ENCODE measurements around the gene CRACDL. TPM values are rescaled to one million over a fixed set of nuclear protein-coding genes. Genes with fewer than 3 reads are reported as not detected.
"Not testable (repeated sequence)": the region's sequence is repeated elsewhere in the genome, so short reads cannot be mapped to it uniquely, and the experiment has no call there.

The CRACDL gene
- total RNA-seq, 1 donor: 1.6 TPM

GRCh38 chr2:98893911-98894321, 42.1 kb downstream of the CRACDL start:
- H3K27me3 ChIP-seq (ENCODE audit: insufficient read depth, low read length): no peaks in the 10 kb centered on the region
- H3K4me3 ChIP-seq (ENCODE audit: low read length): no peak overlapping the region
- H3K4me1 ChIP-seq (ENCODE audit: insufficient read depth, low read length): no peaks in the 10 kb centered on the region
- H3K9me3 ChIP-seq (ENCODE audit: low read depth, low read length): no peaks in the 10 kb centered on the region

DNA sequence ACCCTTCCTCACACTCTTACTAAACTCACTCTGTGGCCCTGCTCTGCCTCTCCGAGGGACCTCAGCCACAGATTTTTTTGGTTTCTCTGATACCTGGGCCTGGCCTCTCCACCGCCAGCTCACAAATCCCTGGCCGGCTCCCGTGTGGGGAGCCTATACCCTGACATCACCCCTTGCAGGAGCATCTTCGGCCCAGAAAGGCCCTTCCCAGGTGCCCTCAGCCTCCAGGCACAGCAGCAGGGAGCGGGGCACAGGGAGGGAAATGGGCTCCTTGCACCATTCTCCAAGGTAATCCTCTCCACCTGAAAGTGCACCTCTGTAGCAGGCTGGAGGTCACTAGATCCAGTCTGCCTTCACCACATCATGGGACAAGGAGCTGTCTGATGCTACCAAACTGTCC, 43.2 kb downstream of the CRACDL start:
- Histone ChIP-seq H3K4me3 (ENCODE audit: low read length) (no peak overlapping the region), H3K9me3 (ENCODE audit: low read depth, low read length) (no peaks in the 10 kb centered on the region), H3K27me3 (ENCODE audit: insufficient read depth, low read length) (no peaks in the 10 kb centered on the region), H3K4me1 (ENCODE audit: insufficient read depth, low read length) (no peaks in the 10 kb centered on the region)

- no peak overlapping the region for H3K4me3 ChIP-seq (ENCODE audit: low read length)
- no peaks in the 10 kb centered on the region for H3K27me3 ChIP-seq (ENCODE audit: insufficient read depth, low read length)
- no peaks in the 10 kb centered on the region for H3K4me1 ChIP-seq (ENCODE audit: insufficient read depth, low read length)
- H3K9me3 ChIP-seq (ENCODE audit: low read depth, low read length): peaks cover 13% of the 10 kb centered on the region
Measured at GRCh38 chr2:98891591-98891990, 44.4 kb downstream of the CRACDL start.

DNA sequence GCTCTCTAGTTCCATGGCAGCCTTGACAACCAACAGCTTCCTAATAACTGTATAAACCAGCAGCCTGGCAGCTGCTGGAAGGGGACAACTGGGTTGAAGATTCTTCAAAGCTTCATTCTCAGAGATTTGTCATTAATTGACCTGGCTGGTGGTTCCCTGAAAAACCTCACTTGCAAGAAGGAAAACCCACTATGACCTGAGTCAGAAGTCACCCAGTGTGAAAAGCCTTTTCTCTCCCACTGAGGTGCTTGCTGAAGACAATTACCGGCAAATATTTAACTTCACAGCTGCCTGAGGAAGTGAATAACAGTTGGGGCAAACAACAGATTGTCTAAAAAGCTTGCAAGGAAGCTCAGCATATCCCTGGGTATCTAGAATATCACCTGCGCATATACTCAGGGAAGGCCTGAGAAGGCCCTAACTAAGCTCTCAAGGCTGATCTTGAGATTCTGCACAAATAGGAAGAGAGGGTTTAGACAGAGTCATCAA, 49.9 kb downstream of the CRACDL start:
- Histone ChIP-seq H3K4me1 (ENCODE audit: insufficient read depth, low read length) (no peaks in the 10 kb centered on the region), H3K4me3 (ENCODE audit: low read length) (no peak overlapping the region), H3K27me3 (ENCODE audit: insufficient read depth, low read length) (peaks cover 4% of the 10 kb centered on the region)

DNA sequence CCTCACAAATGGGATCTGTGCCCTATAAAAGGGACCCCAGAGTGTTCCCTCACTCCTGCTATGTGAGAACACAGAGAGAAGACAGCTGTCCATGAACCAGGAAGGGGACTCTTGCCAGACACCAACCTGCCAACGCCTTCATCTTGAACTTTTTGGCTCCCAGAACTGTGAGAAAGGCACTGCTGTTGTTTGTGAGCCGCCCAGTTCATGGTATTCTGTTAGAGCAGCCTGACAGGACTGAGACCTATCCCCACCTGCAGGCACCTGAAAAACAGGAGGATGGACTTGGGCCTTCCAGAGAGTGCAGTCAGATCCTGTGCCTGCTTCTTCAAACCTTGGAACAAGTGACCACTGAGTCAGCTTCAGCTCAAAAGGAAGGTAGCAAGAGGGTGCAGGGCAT, 51.4 kb downstream of the CRACDL start:
- H3K4me3 ChIP-seq (ENCODE audit: low read length): no peak overlapping the region
- H3K4me1 ChIP-seq (ENCODE audit: insufficient read depth, low read length): no peaks in the 10 kb centered on the region
- peaks cover 23% of the 10 kb centered on the region for H3K9me3 ChIP-seq (ENCODE audit: low read depth, low read length)
- peaks cover 4% of the 10 kb centered on the region for H3K27me3 ChIP-seq (ENCODE audit: insufficient read depth, low read length)

More for the DNA sequence above, 49.9 kb downstream of the CRACDL start:
- peaks cover 23% of the 10 kb centered on the region for H3K9me3 ChIP-seq (ENCODE audit: low read depth, low read length)

- Histone ChIP-seq H3K4me1 (ENCODE audit: insufficient read depth, low read length) (no peaks in the 10 kb centered on the region), H3K9me3 (ENCODE audit: low read depth, low read length) (peaks cover 23% of the 10 kb centered on the region), H3K4me3 (ENCODE audit: low read length) (no peak overlapping the region), H3K27me3 (ENCODE audit: insufficient read depth, low read length) (peaks cover 4% of the 10 kb centered on the region)
Measured at GRCh38 chr2:98883780-98884211, 52.2 kb downstream of the CRACDL start.

GRCh38 chr2:98882971-98883779, 52.9 kb downstream of the CRACDL start:
- H3K4me3 ChIP-seq (ENCODE audit: low read length): no peak overlapping the region
- H3K4me1 ChIP-seq (ENCODE audit: insufficient read depth, low read length): no peaks in the 10 kb centered on the region
- peaks cover 4% of the 10 kb centered on the region for H3K27me3 ChIP-seq (ENCODE audit: insufficient read depth, low read length)
- H3K9me3 ChIP-seq (ENCODE audit: low read depth, low read length): peaks cover 23% of the 10 kb centered on the region

DNA sequence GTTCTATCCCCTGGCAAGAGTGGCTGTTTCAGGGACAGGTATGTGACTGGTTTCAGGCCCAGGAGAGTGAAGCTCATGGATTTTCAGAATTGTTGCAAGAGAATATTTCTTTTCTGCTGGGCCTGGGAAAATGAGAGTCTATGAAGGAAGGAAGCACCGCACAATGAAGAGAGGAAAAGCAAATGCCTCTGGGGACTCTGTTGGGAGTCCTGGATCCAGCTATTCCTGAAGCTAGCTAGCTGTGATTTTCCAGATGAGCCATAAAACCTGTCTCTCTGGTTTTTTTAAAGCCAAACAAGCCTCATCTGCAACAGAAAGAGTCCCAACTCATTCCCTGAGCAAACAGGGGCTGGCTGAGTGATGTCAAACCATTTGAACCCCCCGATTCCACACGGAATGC, 53.7 kb downstream of the CRACDL start:
- no peak overlapping the region for H3K4me3 ChIP-seq (ENCODE audit: low read length)

GRCh38 chr2:98881153-98881650, 54.8 kb downstream of the CRACDL start:
- Histone ChIP-seq H3K9me3 (ENCODE audit: low read depth, low read length) (peaks cover 6% of the 10 kb centered on the region), H3K27me3 (ENCODE audit: insufficient read depth, low read length) (peaks cover 4% of the 10 kb centered on the region), H3K4me3 (ENCODE audit: low read length) (no peak overlapping the region), H3K4me1 (ENCODE audit: insufficient read depth, low read length) (no peaks in the 10 kb centered on the region)

More for the DNA sequence above, 53.7 kb downstream of the CRACDL start:
- Histone ChIP-seq H3K9me3 (ENCODE audit: low read depth, low read length) (peaks cover 18% of the 10 kb centered on the region), H3K4me1 (ENCODE audit: insufficient read depth, low read length) (no peaks in the 10 kb centered on the region), H3K27me3 (ENCODE audit: insufficient read depth, low read length) (peaks cover 4% of the 10 kb centered on the region)

GRCh38 chr2:98880266-98881152, 55.5 kb downstream of the CRACDL start:
- Histone ChIP-seq H3K9me3 (ENCODE audit: low read depth, low read length) (no peaks in the 10 kb centered on the region), H3K27me3 (ENCODE audit: insufficient read depth, low read length) (no peaks in the 10 kb centered on the region), H3K4me1 (ENCODE audit: insufficient read depth, low read length) (no peaks in the 10 kb centered on the region), H3K4me3 (ENCODE audit: low read length) (no peak overlapping the region)

- H3K27me3 ChIP-seq (ENCODE audit: insufficient read depth, low read length); H3K4me3 ChIP-seq (ENCODE audit: low read length); H3K9me3 ChIP-seq (ENCODE audit: low read depth, low read length); H3K4me1 ChIP-seq (ENCODE audit: insufficient read depth, low read length): not testable (repeated sequence)
Measured at GRCh38 chr2:98877658-98878057, 58.4 kb downstream of the CRACDL start.

- H3K27me3 ChIP-seq (ENCODE audit: insufficient read depth, low read length): no peaks in the 10 kb centered on the region
- H3K4me3 ChIP-seq (ENCODE audit: low read length): no peak overlapping the region
- no peaks in the 10 kb centered on the region for H3K4me1 ChIP-seq (ENCODE audit: insufficient read depth, low read length)
- no peaks in the 10 kb centered on the region for H3K9me3 ChIP-seq (ENCODE audit: low read depth, low read length)
Measured at GRCh38 chr2:98876741-98877140, 59.3 kb downstream of the CRACDL start.

DNA sequence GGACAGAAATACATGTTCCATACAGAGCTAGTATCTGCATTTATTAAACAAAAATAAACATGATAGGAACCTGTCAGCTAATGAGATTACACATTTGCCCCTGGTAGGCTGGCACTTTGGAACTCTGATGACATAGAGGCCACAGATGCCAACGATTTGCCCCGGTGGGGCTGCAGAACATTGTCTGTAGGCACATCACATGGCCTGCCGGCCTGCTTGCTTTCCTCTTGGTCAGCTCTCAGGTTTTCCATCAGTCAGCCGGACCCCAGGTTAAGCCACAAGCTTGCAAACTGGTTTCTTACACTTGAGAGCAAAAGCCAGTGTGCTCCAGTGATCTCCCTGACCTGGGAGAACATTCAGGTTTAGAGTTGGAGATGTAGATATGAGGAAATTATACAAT, 60.3 kb downstream of the CRACDL start:
- H3K4me3 ChIP-seq (ENCODE audit: low read length): no peak overlapping the region
- no peaks in the 10 kb centered on the region for H3K4me1 ChIP-seq (ENCODE audit: insufficient read depth, low read length)
- no peaks in the 10 kb centered on the region for H3K27me3 ChIP-seq (ENCODE audit: insufficient read depth, low read length)
- H3K9me3 ChIP-seq (ENCODE audit: low read depth, low read length): no peaks in the 10 kb centered on the region

DNA sequence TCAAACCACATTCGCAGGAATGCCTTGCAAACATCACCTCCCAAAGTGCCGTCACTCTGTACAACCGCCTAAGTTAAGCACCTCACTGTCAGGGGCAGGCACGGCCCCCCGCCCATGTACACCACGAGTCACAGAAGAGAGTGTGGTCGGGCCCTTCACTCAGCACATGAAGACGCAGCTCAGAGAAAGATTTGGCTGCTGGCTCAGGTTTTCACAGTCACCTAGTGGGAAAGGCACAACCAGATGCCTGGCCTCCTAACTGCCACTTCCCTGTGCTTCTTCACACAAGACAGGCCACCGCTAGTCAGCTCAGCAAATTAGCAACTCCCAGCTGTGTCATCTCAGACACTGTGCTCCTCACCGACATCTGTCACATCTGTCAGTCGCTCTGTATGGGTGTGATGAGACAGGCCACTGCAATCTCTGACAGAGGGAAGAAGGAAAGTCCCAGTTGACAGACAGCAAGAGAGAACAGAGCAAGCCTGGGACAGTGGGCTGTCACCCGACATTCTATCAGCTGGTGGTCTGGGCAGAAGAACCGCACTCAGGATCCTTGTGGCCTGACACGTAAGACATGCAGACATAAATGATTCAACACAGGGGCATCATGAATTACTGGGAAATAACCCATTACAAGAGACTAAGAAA, 60.8 kb downstream of the CRACDL start:
- no peaks in the 10 kb centered on the region for H3K9me3 ChIP-seq (ENCODE audit: low read depth, low read length)
- no peaks in the 10 kb centered on the region for H3K27me3 ChIP-seq (ENCODE audit: insufficient read depth, low read length)
- no peaks in the 10 kb centered on the region for H3K4me1 ChIP-seq (ENCODE audit: insufficient read depth, low read length)
- H3K4me3 ChIP-seq (ENCODE audit: low read length): no peak overlapping the region

Data from mononuclear cell (primary cell).